ENCODE measurements around the gene ITPKC. TPM values are rescaled to one million over a fixed set of nuclear protein-coding genes. Genes with fewer than 3 reads are reported as not detected.
A peak's percentile ranks its signal among the peaks of the same experiment; 100 is the strongest.

Gene ITPKC
- total and polyA plus RNA-seq, 2 of the 13 experiments (the other 11 are each of a cell fraction or from before 2014, with no cell fraction given): 6.9 to 11.2 TPM

DNA sequence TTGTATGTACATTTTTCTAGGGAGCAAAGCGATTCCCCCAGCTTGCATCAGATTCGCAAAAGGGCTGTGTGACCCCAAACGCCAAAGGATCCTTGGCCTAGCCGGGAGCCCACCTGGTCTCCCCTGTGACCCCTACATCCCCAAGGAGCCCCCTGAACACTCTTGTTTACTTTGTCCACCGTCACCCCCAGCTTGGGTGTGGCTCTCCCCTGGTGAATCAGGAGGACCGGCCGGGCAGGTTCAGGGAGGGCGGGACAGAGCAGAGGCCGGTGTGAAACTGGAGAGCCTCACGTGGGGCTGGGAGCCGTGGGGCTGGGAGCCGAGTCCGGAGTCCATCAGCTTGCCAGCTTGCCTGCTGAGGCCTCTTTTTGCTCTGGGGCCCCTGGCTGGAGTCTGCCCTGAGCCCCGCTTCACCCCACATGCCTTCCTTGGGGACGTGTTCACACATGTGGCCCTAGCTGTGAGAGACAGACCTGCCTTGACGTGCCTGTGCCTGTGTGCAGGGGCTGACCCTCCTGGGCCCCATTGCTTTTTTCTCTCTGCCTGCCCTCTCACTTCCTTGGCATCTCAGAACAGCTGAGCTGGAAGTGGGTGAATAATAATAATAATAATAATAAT is 2.0 kb downstream of the ITPKC start (continued):
- TF ChIP-seq, protein P1, sequence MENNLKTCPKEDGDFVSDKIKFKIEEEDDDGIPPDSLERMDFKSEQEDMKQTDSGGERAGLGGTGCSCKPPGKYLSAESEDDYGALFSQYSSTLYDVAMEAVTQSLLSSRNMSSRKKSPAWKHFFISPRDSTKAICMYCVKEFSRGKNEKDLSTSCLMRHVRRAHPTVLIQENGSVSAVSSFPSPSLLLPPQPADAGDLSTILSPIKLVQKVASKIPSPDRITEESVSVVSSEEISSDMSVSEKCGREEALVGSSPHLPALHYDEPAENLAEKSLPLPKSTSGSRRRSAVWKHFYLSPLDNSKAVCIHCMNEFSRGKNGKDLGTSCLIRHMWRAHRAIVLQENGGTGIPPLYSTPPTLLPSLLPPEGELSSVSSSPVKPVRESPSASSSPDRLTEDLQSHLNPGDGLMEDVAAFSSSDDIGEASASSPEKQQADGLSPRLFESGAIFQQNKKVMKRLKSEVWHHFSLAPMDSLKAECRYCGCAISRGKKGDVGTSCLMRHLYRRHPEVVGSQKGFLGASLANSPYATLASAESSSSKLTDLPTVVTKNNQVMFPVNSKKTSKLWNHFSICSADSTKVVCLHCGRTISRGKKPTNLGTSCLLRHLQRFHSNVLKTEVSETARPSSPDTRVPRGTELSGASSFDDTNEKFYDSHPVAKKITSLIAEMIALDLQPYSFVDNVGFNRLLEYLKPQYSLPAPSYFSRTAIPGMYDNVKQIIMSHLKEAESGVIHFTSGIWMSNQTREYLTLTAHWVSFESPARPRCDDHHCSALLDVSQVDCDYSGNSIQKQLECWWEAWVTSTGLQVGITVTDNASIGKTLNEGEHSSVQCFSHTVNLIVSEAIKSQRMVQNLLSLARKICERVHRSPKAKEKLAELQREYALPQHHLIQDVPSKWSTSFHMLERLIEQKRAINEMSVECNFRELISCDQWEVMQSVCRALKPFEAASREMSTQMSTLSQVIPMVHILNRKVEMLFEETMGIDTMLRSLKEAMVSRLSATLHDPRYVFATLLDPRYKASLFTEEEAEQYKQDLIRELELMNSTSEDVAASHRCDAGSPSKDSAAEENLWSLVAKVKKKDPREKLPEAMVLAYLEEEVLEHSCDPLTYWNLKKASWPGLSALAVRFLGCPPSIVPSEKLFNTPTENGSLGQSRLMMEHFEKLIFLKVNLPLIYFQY (CRISPR knock-in tag; IDR thresholded peaks at IDR 0.05; ENCODE audit: borderline replicate concordance): no peak
- TF ChIP-seq PHB2 (IDR thresholded peaks at IDR 0.05; ENCODE audit: partially characterized antibody) (no peak), SRSF1 (optimal IDR thresholded peaks at IDR 0.05; ENCODE audit: low read depth, low read length) (no peak), ZNF30 (CRISPR knock-in tag; IDR thresholded peaks at IDR 0.05) (no peak), TP53 (CRISPR knock-in tag; conservative IDR thresholded peaks at IDR 0.05) (no peak), PAWR (CRISPR knock-in tag; IDR thresholded peaks at IDR 0.05; ENCODE audit: borderline replicate concordance) (no peak), TBX3 (IDR thresholded peaks at IDR 0.05; ENCODE audit: borderline replicate concordance) (peak; percentile 46; the same call in 1 of the 2 replicates), KMT2A (CRISPR knock-in tag; IDR thresholded peaks at IDR 0.05) (peak; percentile 24; the same call in 1 of the 2 replicates), ZNF598 (CRISPR knock-in tag; IDR thresholded peaks at IDR 0.05; ENCODE audit: borderline replicate concordance) (peak; percentile 67; the same call in 1 of the 2 replicates), ZNF747 (CRISPR knock-in tag; IDR thresholded peaks at IDR 0.05; ENCODE audit: borderline replicate concordance) (0 out of 2 replicates have a peak, but pooled peaks have one; percentile 30), ZNF101 (CRISPR knock-in tag; IDR thresholded peaks at IDR 0.05; ENCODE audit: borderline replicate concordance, low read depth) (0 out of 2 replicates have a peak, but pooled peaks have one; percentile 25)
- TF ChIP-seq, protein P2, sequence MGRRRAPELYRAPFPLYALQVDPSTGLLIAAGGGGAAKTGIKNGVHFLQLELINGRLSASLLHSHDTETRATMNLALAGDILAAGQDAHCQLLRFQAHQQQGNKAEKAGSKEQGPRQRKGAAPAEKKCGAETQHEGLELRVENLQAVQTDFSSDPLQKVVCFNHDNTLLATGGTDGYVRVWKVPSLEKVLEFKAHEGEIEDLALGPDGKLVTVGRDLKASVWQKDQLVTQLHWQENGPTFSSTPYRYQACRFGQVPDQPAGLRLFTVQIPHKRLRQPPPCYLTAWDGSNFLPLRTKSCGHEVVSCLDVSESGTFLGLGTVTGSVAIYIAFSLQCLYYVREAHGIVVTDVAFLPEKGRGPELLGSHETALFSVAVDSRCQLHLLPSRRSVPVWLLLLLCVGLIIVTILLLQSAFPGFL (CRISPR knock-in tag; IDR thresholded peaks at IDR 0.05): no peak
- TF ChIP-seq, protein P3, sequence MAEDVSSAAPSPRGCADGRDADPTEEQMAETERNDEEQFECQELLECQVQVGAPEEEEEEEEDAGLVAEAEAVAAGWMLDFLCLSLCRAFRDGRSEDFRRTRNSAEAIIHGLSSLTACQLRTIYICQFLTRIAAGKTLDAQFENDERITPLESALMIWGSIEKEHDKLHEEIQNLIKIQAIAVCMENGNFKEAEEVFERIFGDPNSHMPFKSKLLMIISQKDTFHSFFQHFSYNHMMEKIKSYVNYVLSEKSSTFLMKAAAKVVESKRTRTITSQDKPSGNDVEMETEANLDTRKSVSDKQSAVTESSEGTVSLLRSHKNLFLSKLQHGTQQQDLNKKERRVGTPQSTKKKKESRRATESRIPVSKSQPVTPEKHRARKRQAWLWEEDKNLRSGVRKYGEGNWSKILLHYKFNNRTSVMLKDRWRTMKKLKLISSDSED (CRISPR knock-in tag; IDR thresholded peaks at IDR 0.05): no peak
- TF ChIP-seq, protein P4, sequence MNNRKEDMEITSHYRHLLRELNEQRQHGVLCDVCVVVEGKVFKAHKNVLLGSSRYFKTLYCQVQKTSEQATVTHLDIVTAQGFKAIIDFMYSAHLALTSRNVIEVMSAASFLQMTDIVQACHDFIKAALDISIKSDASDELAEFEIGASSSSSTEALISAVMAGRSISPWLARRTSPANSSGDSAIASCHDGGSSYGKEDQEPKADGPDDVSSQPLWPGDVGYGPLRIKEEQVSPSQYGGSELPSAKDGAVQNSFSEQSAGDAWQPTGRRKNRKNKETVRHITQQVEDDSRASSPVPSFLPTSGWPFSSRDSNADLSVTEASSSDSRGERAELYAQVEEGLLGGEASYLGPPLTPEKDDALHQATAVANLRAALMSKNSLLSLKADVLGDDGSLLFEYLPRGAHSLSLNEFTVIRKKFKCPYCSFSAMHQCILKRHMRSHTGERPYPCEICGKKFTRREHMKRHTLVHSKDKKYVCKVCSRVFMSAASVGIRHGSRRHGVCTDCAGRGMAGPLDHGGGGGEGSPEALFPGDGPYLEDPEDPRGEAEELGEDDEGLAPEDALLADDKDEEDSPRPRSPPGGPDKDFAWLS (CRISPR knock-in tag; IDR thresholded peaks at IDR 0.05; ENCODE audit: borderline replicate concordance): peak; percentile 84; the same call in 1 of the 2 replicates
- TF ChIP-seq, protein P5, sequence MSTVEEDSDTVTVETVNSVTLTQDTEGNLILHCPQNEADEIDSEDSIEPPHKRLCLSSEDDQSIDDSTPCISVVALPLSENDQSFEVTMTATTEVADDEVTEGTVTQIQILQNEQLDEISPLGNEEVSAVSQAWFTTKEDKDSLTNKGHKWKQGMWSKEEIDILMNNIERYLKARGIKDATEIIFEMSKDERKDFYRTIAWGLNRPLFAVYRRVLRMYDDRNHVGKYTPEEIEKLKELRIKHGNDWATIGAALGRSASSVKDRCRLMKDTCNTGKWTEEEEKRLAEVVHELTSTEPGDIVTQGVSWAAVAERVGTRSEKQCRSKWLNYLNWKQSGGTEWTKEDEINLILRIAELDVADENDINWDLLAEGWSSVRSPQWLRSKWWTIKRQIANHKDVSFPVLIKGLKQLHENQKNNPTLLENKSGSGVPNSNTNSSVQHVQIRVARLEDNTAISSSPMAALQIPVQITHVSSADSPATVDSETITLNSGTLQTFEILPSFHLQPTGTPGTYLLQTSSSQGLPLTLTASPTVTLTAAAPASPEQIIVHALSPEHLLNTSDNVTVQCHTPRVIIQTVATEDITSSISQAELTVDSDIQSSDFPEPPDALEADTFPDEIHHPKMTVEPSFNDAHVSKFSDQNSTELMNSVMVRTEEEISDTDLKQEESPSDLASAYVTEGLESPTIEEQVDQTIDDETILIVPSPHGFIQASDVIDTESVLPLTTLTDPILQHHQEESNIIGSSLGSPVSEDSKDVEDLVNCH (CRISPR knock-in tag; IDR thresholded peaks at IDR 0.05): no peak
- TF ChIP-seq, protein P6, sequence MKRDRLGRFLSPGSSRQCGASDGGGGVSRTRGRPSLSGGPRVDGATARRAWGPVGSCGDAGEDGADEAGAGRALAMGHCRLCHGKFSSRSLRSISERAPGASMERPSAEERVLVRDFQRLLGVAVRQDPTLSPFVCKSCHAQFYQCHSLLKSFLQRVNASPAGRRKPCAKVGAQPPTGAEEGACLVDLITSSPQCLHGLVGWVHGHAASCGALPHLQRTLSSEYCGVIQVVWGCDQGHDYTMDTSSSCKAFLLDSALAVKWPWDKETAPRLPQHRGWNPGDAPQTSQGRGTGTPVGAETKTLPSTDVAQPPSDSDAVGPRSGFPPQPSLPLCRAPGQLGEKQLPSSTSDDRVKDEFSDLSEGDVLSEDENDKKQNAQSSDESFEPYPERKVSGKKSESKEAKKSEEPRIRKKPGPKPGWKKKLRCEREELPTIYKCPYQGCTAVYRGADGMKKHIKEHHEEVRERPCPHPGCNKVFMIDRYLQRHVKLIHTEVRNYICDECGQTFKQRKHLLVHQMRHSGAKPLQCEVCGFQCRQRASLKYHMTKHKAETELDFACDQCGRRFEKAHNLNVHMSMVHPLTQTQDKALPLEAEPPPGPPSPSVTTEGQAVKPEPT (CRISPR knock-in tag; IDR thresholded peaks at IDR 0.05; ENCODE audit: low read depth): no peak

Data from HepG2 (cell line).